Central memory CD8-positive, alpha-beta T cell (primary cell): ENCODE results near the gene PNO1.
A peak's percentile ranks its signal among the peaks of the same experiment; 100 is the strongest.
"Not testable (repeated sequence)": the region's sequence is repeated elsewhere in the genome, so short reads cannot be mapped to it uniquely, and the experiment has no call there.

Experiments used
- ATAC-seq: fragments of 150-1000 bp; cut with Tn5 transposase; replicated peaks from 2 replicates; pipeline ENCODE4 v1.10.0; 2022; ENCODE audit warnings: mild to moderate bottlenecking, moderate FRiP score, moderate number of reproducible peaks; ENCODE audit not compliant: poor library complexity, severe bottlenecking; ENCODE audit errors: extremely low read depth
- DNase-seq, 2 donors: peaks; one replicate each; pipeline ENCODE4 v3.0.0; 2021; ENCODE audit warnings: low spot score in 2 of 2
- H3K27ac Mint-ChIP-seq: one replicate; pipeline ENCODE4 v1.8.0; 2022; ENCODE audit warnings: low read depth, mild to moderate bottlenecking, moderate library complexity, mixed read lengths
- H3K27me3 Mint-ChIP-seq: one replicate; pipeline ENCODE4 v1.8.0; 2022; ENCODE audit warnings: mixed read lengths
- H3K36me3 Mint-ChIP-seq: one replicate; pipeline ENCODE4 v1.8.0; 2022; ENCODE audit warnings: mild to moderate bottlenecking, moderate library complexity, mixed read lengths; ENCODE audit not compliant: insufficient read depth
- H3K4me1 Mint-ChIP-seq: one replicate; pipeline ENCODE4 v1.8.0; 2022; ENCODE audit warnings: mixed read lengths
- H3K4me3 Mint-ChIP-seq: one replicate; pipeline ENCODE4 v1.8.0; 2022; ENCODE audit warnings: mild to moderate bottlenecking, moderate library complexity, mixed read lengths
- H3K9me3 Mint-ChIP-seq: one replicate; pipeline ENCODE4 v1.8.0; 2022; ENCODE audit warnings: mixed read lengths

The PNO1 gene

GRCh38 chr2:68157402-68158133 lies at the start of gene PNO1:
Gene PNO1 (plus strand): TSS chr2:68157888. CDS start chr2:68157935, 47 bp downstream.
- DNase-seq (peak; percentile 97), ATAC-seq (peak; percentile 92)
- Mint-ChIP-seq H3K27me3 (no peaks in the 10 kb centered on the region), H3K36me3 (peaks cover 36% of the 10 kb centered on the region), H3K9me3 (no peaks in the 10 kb centered on the region), H3K27ac (peak within 1 kb of the TSS; percentile 99), H3K4me1 (peaks cover 41% of the 10 kb centered on the region), H3K4me3 (peak within 1 kb of the TSS; percentile 98)

GRCh38 chr2:68108120-68108519 lies 49.6 kb upstream of the PNO1 start:
- Mint-ChIP-seq H3K9me3 (peaks cover 12% of the 10 kb centered on the region), H3K27ac (no peak overlapping the region), H3K4me3 (no peak overlapping the region), H3K36me3 (no peaks in the 10 kb centered on the region), H3K27me3 (no peaks in the 10 kb centered on the region), H3K4me1 (no peaks in the 10 kb centered on the region)
- DNase-seq (no peak), ATAC-seq (no peak)

GRCh38 chr2:68110102-68110501 lies 47.6 kb upstream of the PNO1 start:
- Mint-ChIP-seq H3K27ac (no peak overlapping the region), H3K4me1 (no peaks in the 10 kb centered on the region), H3K4me3 (no peak overlapping the region), H3K27me3 (no peaks in the 10 kb centered on the region), H3K9me3 (peaks cover 12% of the 10 kb centered on the region), H3K36me3 (no peaks in the 10 kb centered on the region)
- DNase-seq (no peak), ATAC-seq (no peak)

- ATAC-seq (no peak), DNase-seq (no peak)
- no peaks in the 10 kb centered on the region for H3K9me3 Mint-ChIP-seq
- peaks cover 3% of the 10 kb centered on the region for H3K4me1 Mint-ChIP-seq
- no peaks in the 10 kb centered on the region for H3K27me3 Mint-ChIP-seq
- H3K4me3 Mint-ChIP-seq = no peak overlapping the region
- no peak overlapping the region for H3K27ac Mint-ChIP-seq
- H3K36me3 Mint-ChIP-seq = no peaks in the 10 kb centered on the region
Observed at GRCh38 chr2:68115965-68116364, 41.7 kb upstream of the PNO1 start.

- not testable (repeated sequence) for H3K4me3 Mint-ChIP-seq, H3K36me3 Mint-ChIP-seq, ATAC-seq, H3K27me3 Mint-ChIP-seq, H3K27ac Mint-ChIP-seq, H3K9me3 Mint-ChIP-seq, DNase-seq
- H3K4me1 Mint-ChIP-seq = peaks cover 15% of the 10 kb centered on the region
Observed at GRCh38 chr2:68117922-68118321, 39.8 kb upstream of the PNO1 start.

GRCh38 chr2:68118816-68119215 lies 38.9 kb upstream of the PNO1 start:
- Mint-ChIP-seq H3K4me3 (no peak overlapping the region), H3K27ac (no peak overlapping the region), H3K27me3 (no peaks in the 10 kb centered on the region), H3K4me1 (peaks cover 15% of the 10 kb centered on the region), H3K9me3 (no peaks in the 10 kb centered on the region), H3K36me3 (peaks cover 2% of the 10 kb centered on the region)
- DNase-seq = no peak
- no peak for ATAC-seq

GRCh38 chr2:68119504-68119903 lies 38.2 kb upstream of the PNO1 start:
- ATAC-seq = no peak
- peaks cover 2% of the 10 kb centered on the region for H3K36me3 Mint-ChIP-seq
- no peaks in the 10 kb centered on the region for H3K9me3 Mint-ChIP-seq
- DNase-seq = no peak
- no peak overlapping the region for H3K4me3 Mint-ChIP-seq
- peaks cover 15% of the 10 kb centered on the region for H3K4me1 Mint-ChIP-seq
- H3K27me3 Mint-ChIP-seq = no peaks in the 10 kb centered on the region
- H3K27ac Mint-ChIP-seq = no peak overlapping the region

- Mint-ChIP-seq H3K4me1 (peaks cover 15% of the 10 kb centered on the region), H3K27me3 (no peaks in the 10 kb centered on the region), H3K27ac (no peak overlapping the region), H3K36me3 (peaks cover 2% of the 10 kb centered on the region), H3K9me3 (no peaks in the 10 kb centered on the region), H3K4me3 (no peak overlapping the region)
- ATAC-seq (no peak), DNase-seq (peak; percentile 47 to 64)
Observed at GRCh38 chr2:68121873-68122679, 35.6 kb upstream of the PNO1 start.

- Mint-ChIP-seq H3K4me3 (no peak overlapping the region), H3K9me3 (no peaks in the 10 kb centered on the region), H3K36me3 (peaks cover 2% of the 10 kb centered on the region), H3K4me1 (peaks cover 15% of the 10 kb centered on the region), H3K27me3 (no peaks in the 10 kb centered on the region), H3K27ac (no peak overlapping the region)
- ATAC-seq (no peak), DNase-seq (no peak)
Observed at GRCh38 chr2:68122680-68122964, 35.1 kb upstream of the PNO1 start.

GRCh38 chr2:68124321-68124720 lies 33.4 kb upstream of the PNO1 start:
- Mint-ChIP-seq H3K9me3 (no peaks in the 10 kb centered on the region), H3K27me3 (no peaks in the 10 kb centered on the region), H3K4me1 (peaks cover 15% of the 10 kb centered on the region), H3K4me3 (no peak overlapping the region), H3K36me3 (peaks cover 2% of the 10 kb centered on the region), H3K27ac (no peak overlapping the region)
- no peak for ATAC-seq
- no peak for DNase-seq

- no peak overlapping the region for H3K4me3 Mint-ChIP-seq
- no peaks in the 10 kb centered on the region for H3K9me3 Mint-ChIP-seq
- H3K27me3 Mint-ChIP-seq = no peaks in the 10 kb centered on the region
- ATAC-seq (no peak), DNase-seq (no peak)
- peaks cover 2% of the 10 kb centered on the region for H3K36me3 Mint-ChIP-seq
- peaks cover 13% of the 10 kb centered on the region for H3K4me1 Mint-ChIP-seq
- no peak overlapping the region for H3K27ac Mint-ChIP-seq
Observed at GRCh38 chr2:68125821-68126220, 31.9 kb upstream of the PNO1 start.

GRCh38 chr2:68126561-68126960 lies 31.1 kb upstream of the PNO1 start:
- ATAC-seq (no peak), DNase-seq (no peak)
- Mint-ChIP-seq H3K9me3 (no peaks in the 10 kb centered on the region), H3K4me3 (no peak overlapping the region), H3K27me3 (no peaks in the 10 kb centered on the region), H3K27ac (no peak overlapping the region), H3K36me3 (no peaks in the 10 kb centered on the region), H3K4me1 (peaks cover 6% of the 10 kb centered on the region)
